Lung (tissue), 11 donors: ENCODE data around the gene LOC128125822.

Experiments used
- ATAC-seq: fragments of 200-7000 bp; cut with Tn5 transposase; one replicate; pipeline ENCODE4 v1.9.1; 2020; ENCODE audit warnings: moderate number of reproducible peaks; ENCODE audit not compliant: insufficient read depth, low FRiP score
- DNase-seq, 3 donors: peaks; one replicate each; pipeline ENCODE4 v3.0.0-alpha.2; 2013 to 2017
- H3K27ac ChIP-seq, 2 donors: one replicate each; pipeline ENCODE4 v1.5.1; 2013; ENCODE audit warnings: mild to moderate bottlenecking in 2 of 2, moderate library complexity in 2 of 2, control low read depth in 1 of 2, inconsistent platforms in 1 of 2, low read depth in 1 of 2, low read length in 1 of 2
- H3K27me3 ChIP-seq, 3 donors: one replicate each; pipeline ENCODE4 v1.5.1; 2013; ENCODE audit warnings: low read length in 2 of 3; ENCODE audit not compliant: control insufficient read depth in 3 of 3, insufficient read depth in 3 of 3
- H3K36me3 ChIP-seq, 4 donors: one replicate each; pipeline ENCODE4 v1.5.1; 2013; ENCODE audit warnings: low read length in 4 of 4, mild to moderate bottlenecking in 1 of 4, moderate library complexity in 1 of 4; ENCODE audit not compliant: control insufficient read depth in 4 of 4, insufficient read depth in 4 of 4
- H3K4me1 ChIP-seq, 5 donors: one replicate each; pipeline ENCODE4 v1.5.1; 2013; ENCODE audit warnings: low read length in 5 of 5, mild to moderate bottlenecking in 2 of 5, moderate library complexity in 1 of 5; ENCODE audit not compliant: control insufficient read depth in 5 of 5, insufficient read depth in 5 of 5
- H3K4me3 ChIP-seq: one replicate; pipeline ENCODE4 v1.5.1; 2013; ENCODE audit warnings: mild to moderate bottlenecking, control low read depth, moderate library complexity
- H3K9ac ChIP-seq, 2 donors: one replicate each; pipeline ENCODE4 v1.5.1; 2013; ENCODE audit warnings: low read length in 2 of 2, control low read depth in 1 of 2; ENCODE audit not compliant: insufficient read depth in 1 of 2
- H3K9me3 ChIP-seq, 4 donors: one replicate each; pipeline ENCODE4 v1.5.1; 2013; ENCODE audit warnings: low read length in 3 of 4, mild to moderate bottlenecking in 1 of 4, moderate library complexity in 1 of 4; ENCODE audit not compliant: control insufficient read depth in 4 of 4, insufficient read depth in 3 of 4
- whole genome bisulfite sequencing, 2 donors: extraction: QIAGEN DNeasy Blood & Tissue Kit; methylation state at CpG; one replicate each; pipeline ENCODE4 v1.1.7; 2013; 5-methylcytosine and 5-hydroxymethylcytosine counted together
- TF ChIP-seq, protein P1 (sequence below): IDR thresholded peaks from 2 replicates; pipeline ENCODE4 v1.5.1; 2012; ENCODE audit warnings: mild to moderate bottlenecking; ENCODE audit errors: control extremely low read depth, extremely low read depth
- donor health status: control.
- donor health status: control.
- donor health status: Bipolar disorder and iron deficiency.
- donor health status: healthy.
- donor health status: DM: yes; HTN: yes; CAD: no.

Gene LOC128125822

GRCh38 chr6:63576985-63577712, 4.9 kb downstream of the LOC128125822 start:
- no peak overlapping the region for H3K9ac ChIP-seq
- ATAC-seq (no peak), DNase-seq (no peak)
- TF ChIP-seq, protein P1, sequence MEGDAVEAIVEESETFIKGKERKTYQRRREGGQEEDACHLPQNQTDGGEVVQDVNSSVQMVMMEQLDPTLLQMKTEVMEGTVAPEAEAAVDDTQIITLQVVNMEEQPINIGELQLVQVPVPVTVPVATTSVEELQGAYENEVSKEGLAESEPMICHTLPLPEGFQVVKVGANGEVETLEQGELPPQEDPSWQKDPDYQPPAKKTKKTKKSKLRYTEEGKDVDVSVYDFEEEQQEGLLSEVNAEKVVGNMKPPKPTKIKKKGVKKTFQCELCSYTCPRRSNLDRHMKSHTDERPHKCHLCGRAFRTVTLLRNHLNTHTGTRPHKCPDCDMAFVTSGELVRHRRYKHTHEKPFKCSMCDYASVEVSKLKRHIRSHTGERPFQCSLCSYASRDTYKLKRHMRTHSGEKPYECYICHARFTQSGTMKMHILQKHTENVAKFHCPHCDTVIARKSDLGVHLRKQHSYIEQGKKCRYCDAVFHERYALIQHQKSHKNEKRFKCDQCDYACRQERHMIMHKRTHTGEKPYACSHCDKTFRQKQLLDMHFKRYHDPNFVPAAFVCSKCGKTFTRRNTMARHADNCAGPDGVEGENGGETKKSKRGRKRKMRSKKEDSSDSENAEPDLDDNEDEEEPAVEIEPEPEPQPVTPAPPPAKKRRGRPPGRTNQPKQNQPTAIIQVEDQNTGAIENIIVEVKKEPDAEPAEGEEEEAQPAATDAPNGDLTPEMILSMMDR = no peak
- H3K27ac ChIP-seq = no peak overlapping the region
- peaks cover 5 to 20% (median 13%) of the 10 kb centered on the region in 4 donors for H3K36me3 ChIP-seq
- no peaks in the 10 kb centered on the region for H3K27me3 ChIP-seq
- WGBS, 2 donors = 90 to 92% methylated on average over 5 of the region's 5 CpGs
- no peaks in the 10 kb centered on the region for H3K9me3 ChIP-seq
- no peak overlapping the region for H3K4me3 ChIP-seq
- H3K4me1 ChIP-seq = peaks cover 0 to 7% (median 0%) of the 10 kb centered on the region in 5 donors

- peaks cover 8 to 20% (median 14%) of the 10 kb centered on the region in 4 donors for H3K36me3 ChIP-seq
- no peak for ATAC-seq
These were observed 6.5 kb downstream of the LOC128125822 start for GRCh38 chr6:63578757-63579156.

DNA sequence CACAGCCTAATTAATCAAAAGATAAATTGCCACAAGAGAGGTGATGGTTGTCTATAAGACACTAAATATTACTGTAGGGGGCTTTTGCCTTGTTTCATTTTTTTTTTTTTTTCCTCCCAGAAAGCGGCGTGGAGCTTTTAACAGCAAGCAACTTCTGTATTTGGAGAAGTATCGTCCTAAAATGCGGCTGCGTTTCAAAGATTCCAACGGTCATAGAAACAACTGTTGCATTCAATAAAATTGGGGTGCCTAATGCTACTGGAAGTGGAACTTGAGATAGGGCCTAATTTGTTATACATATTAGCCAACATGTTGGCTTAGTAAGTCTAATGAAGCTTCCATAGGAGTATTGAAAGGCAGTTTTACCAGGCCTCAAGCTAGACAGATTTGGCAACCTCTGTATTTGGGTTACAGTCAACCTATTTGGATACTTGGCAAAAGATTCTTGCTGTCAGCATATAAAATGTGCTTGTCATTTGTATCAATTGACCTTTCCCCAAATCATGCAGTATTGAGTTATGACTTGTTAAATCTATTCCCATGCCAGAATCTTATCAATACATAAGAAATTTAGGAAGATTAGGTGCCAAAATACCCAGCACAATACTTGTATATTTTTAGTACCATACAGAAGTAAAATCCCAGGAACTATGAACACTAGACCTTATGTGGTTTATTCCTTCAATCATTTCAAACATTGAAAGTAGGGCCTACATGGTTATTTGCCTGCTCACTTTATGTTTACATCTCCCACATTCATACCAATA, 7.8 kb downstream of the LOC128125822 start:
- H3K4me3 ChIP-seq = no peak overlapping the region
- H3K9me3 ChIP-seq = no peaks in the 10 kb centered on the region
- 99 to 100% methylated on average over 6 of the region's 6 CpGs for WGBS, 2 donors
- peaks cover 8 to 20% (median 14%) of the 10 kb centered on the region in 4 donors for H3K36me3 ChIP-seq
- H3K4me1 ChIP-seq = peaks cover 0 to 4% (median 0%) of the 10 kb centered on the region in 5 donors
- TF ChIP-seq, protein P1 = no peak
- no peak for ATAC-seq
- no peaks in the 10 kb centered on the region for H3K27me3 ChIP-seq
- no peak for DNase-seq
- no peak overlapping the region for H3K9ac ChIP-seq
- no peak overlapping the region for H3K27ac ChIP-seq

More at GRCh38 chr6:63578757-63579156, 6.5 kb downstream of the LOC128125822 start:
- H3K27me3 ChIP-seq = no peaks in the 10 kb centered on the region
- WGBS, 2 donors = 98% methylated on average over 2 of the region's 2 CpGs
- no peak for DNase-seq
- TF ChIP-seq, protein P1 = no peak
- H3K4me3 ChIP-seq = no peak overlapping the region
- no peak overlapping the region for H3K27ac ChIP-seq
- H3K9ac ChIP-seq = no peak overlapping the region
- H3K9me3 ChIP-seq = no peaks in the 10 kb centered on the region
- peaks cover 0 to 7% (median 0%) of the 10 kb centered on the region in 5 donors for H3K4me1 ChIP-seq
